GM12878 (cell line): Measurements from ENCODE around the gene TCHP. TPM values are rescaled to one million over a fixed set of nuclear protein-coding genes. Genes with fewer than 3 reads are reported as not detected.

ENCODE experiments used
- ATAC-seq: fragments of 200-7000 bp; cut with Tn5 transposase; 3 replicates; pipeline ENCODE4 v1.9.1; 2020; ENCODE audit warnings: mild to moderate bottlenecking, moderate library complexity
- BruUV-seq: library from RNA; stranded (reverse); fragments of 400-500 nt; replicated peaks from 2 replicates; lab custom pipeline; 2021; lab: Mats Ljungman, UMichigan
- CTCF ChIA-PET: fragments of 300-600 bp; sonication (Branson Sonifier 250); formaldehyde crosslinking; extraction: SDS; loops from one replicate; lab custom pipeline; 2021; ENCODE audit warnings: inconsistent platforms; lab: Yijun Ruan, JAX
- POLR2A ChIA-PET: fragments of 350-600 bp; formaldehyde crosslinking; extraction: SDS; loops from one replicate; lab custom pipeline; 2021; ENCODE audit warnings: inconsistent platforms; lab: Charles Lee
- RAD21 ChIA-PET: fragments of 300-600 bp; sonication (Branson Sonifier 250); formaldehyde crosslinking; loops from one replicate; lab custom pipeline; 2023; ENCODE audit warnings: antibody characterized with exemption; ENCODE audit not compliant: unreplicated experiment; lab: Charles Lee
- SMC1A ChIA-PET: fragments of 300-600 bp; sonication (Branson Sonifier 250); formaldehyde crosslinking; loops from one replicate; lab custom pipeline; 2023; ENCODE audit not compliant: unreplicated experiment, uncharacterized antibody; lab: Charles Lee
- DNase-seq: peaks from one replicate; pipeline ENCODE4 v3.0.0-alpha.2; 2011; ENCODE audit warnings: low read depth, low spot score
- FAIRE-seq: peaks from 3 replicates; lab custom pipeline; 2011; peaks lifted over from hg19 to GRCh38; lab: Jason Lieb, UNC
- H2AFZ ChIP-seq: 2 replicates; pipeline ENCODE4 v1.6.0; 2011; ENCODE audit warnings: low read depth, low read length, control low read depth; ENCODE audit not compliant: control insufficient read depth
- H3K27ac ChIP-seq: 2 replicates; pipeline ENCODE4 v1.5.1; 2011; ENCODE audit warnings: control low read depth; ENCODE audit not compliant: control insufficient read depth, insufficient read depth
- H3K27me3 ChIP-seq, 2 experiments: replicated peaks in 1 of 2; 2 replicates each; pipeline versions ENCODE4 v1.6.0 to v1.6.1; 2011; ENCODE audit warnings: low read length in 1 of 2; ENCODE audit not compliant: control insufficient read depth in 2 of 2, insufficient read depth in 2 of 2
- H3K36me3 ChIP-seq, 2 experiments: 2 replicates each; pipeline ENCODE4 v1.5.1; 2011; ENCODE audit warnings: low read length in 1 of 2; ENCODE audit not compliant: control insufficient read depth in 2 of 2, insufficient read depth in 2 of 2
- H3K4me1 ChIP-seq: 2 replicates; pipeline ENCODE4 v1.6.1; 2011; ENCODE audit warnings: mild to moderate bottlenecking, low read length, moderate library complexity, mixed read lengths; ENCODE audit not compliant: control insufficient read depth, insufficient read depth
- H3K4me2 ChIP-seq: 2 replicates; pipeline ENCODE4 v1.6.0; 2011; ENCODE audit warnings: control low read depth; ENCODE audit not compliant: control insufficient read depth, insufficient read depth
- H3K4me3 ChIP-seq: fragments of 200-600 bp; sonication (generic); 2 replicates; pipeline ENCODE4 v1.5.1; 2016
- H3K79me2 ChIP-seq: 2 replicates; pipeline ENCODE4 v1.6.0; 2011; ENCODE audit warnings: low read length; ENCODE audit not compliant: control insufficient read depth, insufficient read depth
- H3K9ac ChIP-seq: 2 replicates; pipeline ENCODE4 v1.8.0; 2011; ENCODE audit warnings: low read length, control low read depth, mixed read lengths; ENCODE audit not compliant: control insufficient read depth, insufficient read depth
- H3K9me3 ChIP-seq: replicated peaks from 3 replicates; pipeline ENCODE4 v1.5.1; 2011; ENCODE audit warnings: mild to moderate bottlenecking, low read length; ENCODE audit not compliant: control insufficient read depth, insufficient read depth
- H4K20me1 ChIP-seq: 2 replicates; pipeline ENCODE4 v1.6.0; 2011; ENCODE audit not compliant: control insufficient read depth, insufficient read depth
- HDAC2 ChIP-seq: fragments of 200-600 bp; sonication (generic); IDR thresholded peaks from 2 replicates; pipeline ENCODE4 v1.6.1; 2017
- JUND ChIP-seq: IDR thresholded peaks from 2 replicates; pipeline ENCODE4 v1.6.1; 2012; ENCODE audit warnings: low read depth, mild to moderate bottlenecking, low read length, improper control_type of control experiment, moderate library complexity
- PAX5 ChIP-seq: IDR thresholded peaks from 2 replicates; pipeline ENCODE4 v1.6.1; 2011; ENCODE audit warnings: low read depth, low read length, borderline replicate concordance
- SPI1 ChIP-seq: IDR thresholded peaks from 2 replicates; pipeline ENCODE4 v1.6.1; 2011; ENCODE audit warnings: low read depth, mild to moderate bottlenecking, low read length, moderate library complexity, borderline replicate concordance; ENCODE audit not compliant: insufficient read depth
- SREBF1 ChIP-seq: IDR thresholded peaks from 2 replicates; pipeline ENCODE4 v1.6.1; 2012; ENCODE audit warnings: mild to moderate bottlenecking, low read length
- ZNF207 ChIP-seq: fragments of 450-650 bp; IDR thresholded peaks from 2 replicates; pipeline ENCODE4 v1.6.1; 2014; ENCODE audit warnings: antibody characterized with exemption, mild to moderate bottlenecking, borderline replicate concordance
- WGBS: methylation state at CpG from one replicate; pipeline ENCODE4 v1.1.6; 2016; ENCODE audit warnings: low lambda C conversion rate; ENCODE audit not compliant: insufficient replicate concordance, insufficient coverage; ENCODE audit errors: missing lambda C conversion rate; 5-methylcytosine and 5-hydroxymethylcytosine counted together
- in situ Hi-C: fragments of 300-500 bp; cut with MboI; formaldehyde crosslinking; loops from 9 replicates; pipeline ENCODE4 v1.14.3; 2018; ENCODE audit warnings: mixed read lengths
- intact Hi-C: fragments of 100-400 bp; cut with micrococcal nuclease; formaldehyde crosslinking; loops from one replicate; pipeline ENCODE4 v1.14.2; 2022; ENCODE audit not compliant: unreplicated experiment
- polyA plus RNA-seq, 11 experiments: library from polyadenylated mRNA; depleted of rRNA in 4 of 11; unstranded in 6 of 11; stranded (reverse) in 5 of 11; fragments of >200 nt; fragmentation: Nextera tagmentation in 4 of 11; fragmentation: Illumina TruSeq in 1 of 11; extraction: Ambion mirVana in 4 of 11; extraction: Trizol in 1 of 11; gene quantifications; 1 replicate in 1 of 11; 2 replicates in 10 of 11; pipeline versions ENCODE4 v1.2.1 to v1.2.3, GENCODE V29; 2011 to 2016; ENCODE audit warnings: inconsistent platforms in 2 of 11, missing spikeins in 2 of 11, low read depth in 1 of 11
- total RNA-seq, 4 experiments: library from RNA; depleted of rRNA in 3 of 4; stranded (reverse); fragments of >200 nt in 3 of 4; fragmentation: Illumina TruSeq in 1 of 4; extraction: Trizol in 1 of 4; gene quantifications; 2 replicates each; pipeline versions ENCODE4 v1.2.1 to v1.2.3, GENCODE V29; 2013 to 2021
- TF ChIP-seq, protein P1 (sequence below): fragments of 450-650 bp; IDR thresholded peaks from 2 replicates; pipeline ENCODE4 v1.6.1; 2016; ENCODE audit warnings: mild to moderate bottlenecking

TCHP gene
- total and polyA plus RNA-seq, 10 of the 15 experiments (the other 5 are each of a cell fraction or from before 2014, with no cell fraction given): 4.8 to 18.6 (median 15.0) TPM

DNA sequence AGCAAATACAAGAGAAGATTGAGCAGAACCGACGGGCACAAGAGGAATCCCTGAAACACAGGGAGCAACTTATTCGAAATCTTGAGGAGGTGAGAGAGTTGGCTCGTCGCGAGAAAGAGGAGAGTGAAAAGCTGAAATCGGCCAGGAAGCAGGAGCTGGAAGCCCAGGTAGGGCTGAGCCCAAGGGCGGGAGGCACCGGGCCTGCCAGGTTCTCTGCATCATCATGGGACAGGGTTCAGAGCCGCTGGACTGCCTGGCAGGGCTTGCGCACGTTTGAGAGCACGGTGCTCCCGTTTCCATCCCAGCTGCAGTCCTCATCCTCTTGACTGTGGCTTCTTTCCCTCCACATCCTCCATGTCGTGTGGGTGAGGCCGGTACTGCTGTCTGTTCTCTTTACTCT, 14.4 kb downstream of the TCHP start:
- Histone ChIP-seq H3K36me3 (peaks cover 12 to 21% of the 10 kb centered on the region in 2 experiments), H3K9me3 (no peaks in the 10 kb centered on the region), H3K27me3 (no peaks in the 10 kb centered on the region), H3K79me2 (no peaks in the 10 kb centered on the region), H4K20me1 (no peaks in the 10 kb centered on the region), H2AFZ (no peak overlapping the region), H3K4me1 (no peaks in the 10 kb centered on the region), H3K27ac (no peak overlapping the region), H3K9ac (no peak overlapping the region), H3K4me3 (no peak overlapping the region), H3K4me2 (no peak overlapping the region)
- intact Hi-C loops: no loop called here
- DNase-seq (no peak), ATAC-seq (no peak), FAIRE-seq (no peak)
- ChIA-PET RAD21 (no interaction called here), CTCF (interaction anchor here (0.8 kb wide), 1 partner anchor 70 kb away, joined by 3 read pairs; no protein-coding TSS in a partner anchor), POLR2A (no interaction called here), SMC1A (no interaction called here)
- no peak for TF ChIP-seq JUND
- TF ChIP-seq, protein P1, sequence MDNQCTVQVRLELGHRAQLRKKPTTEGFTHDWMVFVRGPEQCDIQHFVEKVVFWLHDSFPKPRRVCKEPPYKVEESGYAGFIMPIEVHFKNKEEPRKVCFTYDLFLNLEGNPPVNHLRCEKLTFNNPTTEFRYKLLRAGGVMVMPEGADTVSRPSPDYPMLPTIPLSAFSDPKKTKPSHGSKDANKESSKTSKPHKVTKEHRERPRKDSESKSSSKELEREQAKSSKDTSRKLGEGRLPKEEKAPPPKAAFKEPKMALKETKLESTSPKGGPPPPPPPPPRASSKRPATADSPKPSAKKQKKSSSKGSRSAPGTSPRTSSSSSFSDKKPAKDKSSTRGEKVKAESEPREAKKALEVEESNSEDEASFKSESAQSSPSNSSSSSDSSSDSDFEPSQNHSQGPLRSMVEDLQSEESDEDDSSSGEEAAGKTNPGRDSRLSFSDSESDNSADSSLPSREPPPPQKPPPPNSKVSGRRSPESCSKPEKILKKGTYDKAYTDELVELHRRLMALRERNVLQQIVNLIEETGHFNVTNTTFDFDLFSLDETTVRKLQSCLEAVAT: no peak
- no peak for TF ChIP-seq ZNF207
- TF ChIP-seq SPI1: no peak
- TF ChIP-seq SREBF1: no peak
- no peak for TF ChIP-seq PAX5
- TF ChIP-seq HDAC2: no peak
- WGBS: 97% methylated on average over 16 of the region's 16 CpGs
- in situ Hi-C loops: no loop called here
- BruUV-seq: no TSS peak
